GM06990 (cell line): ENCODE results near the gene SERPINC1.
"Not testable (repeated sequence)": the region's sequence is repeated elsewhere in the genome, so short reads cannot be mapped to it uniquely, and the experiment has no call there.

ENCODE experiments used
- DNase-seq: peaks from one replicate; pipeline ENCODE4 v3.0.0-alpha.2; 2011; ENCODE audit not compliant: insufficient read length; ENCODE audit errors: extremely low read depth
- H3K27me3 ChIP-seq: replicated peaks from 2 replicates; pipeline ENCODE4 v1.6.0; 2011; ENCODE audit warnings: low read length; ENCODE audit not compliant: control insufficient read depth, insufficient read depth
- H3K36me3 ChIP-seq: 2 replicates; pipeline ENCODE4 v1.5.1; 2011; ENCODE audit warnings: low read length; ENCODE audit not compliant: control insufficient read depth, insufficient read depth
- H3K4me3 ChIP-seq: replicated peaks from 2 replicates; pipeline ENCODE4 v1.5.1; 2011; ENCODE audit warnings: low read depth, mild to moderate bottlenecking, control low read depth, low read length
- CTCF ChIP-seq: IDR thresholded peaks from 2 replicates; pipeline ENCODE4 v1.5.1; 2011; ENCODE audit warnings: low read length, control low read depth, mild to moderate bottlenecking, inconsistent platforms; ENCODE audit not compliant: insufficient read depth, poor library complexity, severe bottlenecking

Gene SERPINC1

GRCh38 chr1:173946380-173946921, 29.3 kb upstream of the SERPINC1 start:
- no peak for DNase-seq
- TF ChIP-seq CTCF: no peak
- H3K27me3 ChIP-seq: no peaks in the 10 kb centered on the region
- no peak overlapping the region for H3K4me3 ChIP-seq
- H3K36me3 ChIP-seq: peaks cover 6% of the 10 kb centered on the region

- H3K4me3 ChIP-seq: no peak overlapping the region
Measured at GRCh38 chr1:173937062-173937461, 19.9 kb upstream of the SERPINC1 start.

GRCh38 chr1:173934440-173934839, 17.3 kb upstream of the SERPINC1 start:
- DNase-seq: no peak
- no peak for TF ChIP-seq CTCF
- no peak overlapping the region for H3K4me3 ChIP-seq
- H3K36me3 ChIP-seq: peaks cover 1% of the 10 kb centered on the region; the same call in 1 of the 2 replicates
- H3K27me3 ChIP-seq: no peaks in the 10 kb centered on the region

More at GRCh38 chr1:173937062-173937461, 19.9 kb upstream of the SERPINC1 start:
- DNase-seq: peak; percentile 12
- Histone ChIP-seq H3K36me3 (peaks cover 1% of the 10 kb centered on the region; the same call in 1 of the 2 replicates), H3K27me3 (no peaks in the 10 kb centered on the region)
- TF ChIP-seq CTCF: no peak

- H3K27me3 ChIP-seq, H3K36me3 ChIP-seq, H3K4me3 ChIP-seq, DNase-seq: not testable (repeated sequence)
Measured at GRCh38 chr1:173930541-173930940, 13.4 kb upstream of the SERPINC1 start.

GRCh38 chr1:173925306-173926242, 8.4 kb upstream of the SERPINC1 start:
- Histone ChIP-seq H3K27me3 (no peaks in the 10 kb centered on the region), H3K4me3 (no peak overlapping the region), H3K36me3 (no peaks in the 10 kb centered on the region)
- TF ChIP-seq CTCF: no peak
- no peak for DNase-seq

GRCh38 chr1:173920861-173921260, 3.7 kb upstream of the SERPINC1 start:
- Histone ChIP-seq H3K4me3 (no peak overlapping the region), H3K36me3 (no peaks in the 10 kb centered on the region), H3K27me3 (no peaks in the 10 kb centered on the region)
- TF ChIP-seq CTCF: no peak
- DNase-seq: no peak
